Caco-2 (cell line): ENCODE measurements around the gene FANCC. TPM values are rescaled to one million over a fixed set of nuclear protein-coding genes. Genes with fewer than 3 reads are reported as not detected.

Source experiments
- BruUV-seq: library from RNA; stranded (reverse); fragments of 400-500 nt; replicated peaks from 2 replicates; lab custom pipeline; 2021; lab: Mats Ljungman, UMichigan
- CTCF ChIA-PET: fragments of 300-600 bp; sonication (Branson Sonifier 250); formaldehyde crosslinking; loops from one replicate; lab custom pipeline; 2022; ENCODE audit warnings: antibody characterized with exemption; lab: Charles Lee
- POLR2A ChIA-PET: fragments of 300-600 bp; sonication (Branson Sonifier 250); formaldehyde crosslinking; loops from one replicate; lab custom pipeline; 2022; ENCODE audit warnings: antibody characterized with exemption; lab: Charles Lee
- DNase-seq, 2 experiments: peaks; one replicate each; pipeline versions ENCODE4 v3.0.0 to v3.0.0-alpha.2; 2020 to 2022
- H3K27me3 ChIP-seq: replicated peaks from 2 replicates; pipeline ENCODE4 v1.6.0; 2011; ENCODE audit warnings: low read length; ENCODE audit not compliant: control insufficient read depth, insufficient read depth
- H3K36me3 ChIP-seq: 2 replicates; pipeline ENCODE4 v1.5.1; 2011; ENCODE audit warnings: low read length; ENCODE audit not compliant: control insufficient read depth, insufficient read depth
- H3K4me1 ChIP-seq: fragments of 250-450 bp; sonication (Bioruptor Pico); 2 replicates; pipeline ENCODE4 v1.5.1; 2020; ENCODE audit warnings: mild to moderate bottlenecking
- H3K4me3 ChIP-seq: 2 replicates; pipeline ENCODE4 v1.5.1; 2011; ENCODE audit warnings: low read depth, mild to moderate bottlenecking, control low read depth, low read length
- H3K9me3 ChIP-seq: fragments of 250-450 bp; sonication (Bioruptor Pico); 2 replicates; pipeline ENCODE4 v1.5.1; 2020; ENCODE audit warnings: mild to moderate bottlenecking, moderate library complexity
- H3K27ac Mint-ChIP-seq: one replicate; pipeline ENCODE4 v1.8.0; 2022; ENCODE audit warnings: mixed read lengths; ENCODE audit not compliant: unreplicated experiment
- H3K27me3 Mint-ChIP-seq: one replicate; pipeline ENCODE4 v1.8.0; 2022; ENCODE audit warnings: mixed read lengths; ENCODE audit not compliant: insufficient read depth, unreplicated experiment
- H3K36me3 Mint-ChIP-seq: one replicate; pipeline ENCODE4 v1.8.0; 2022; ENCODE audit warnings: mild to moderate bottlenecking, mixed read lengths; ENCODE audit not compliant: insufficient read depth, unreplicated experiment
- H3K4me1 Mint-ChIP-seq: one replicate; pipeline ENCODE4 v1.8.0; 2022; ENCODE audit warnings: low read depth, mixed read lengths; ENCODE audit not compliant: unreplicated experiment
- H3K4me3 Mint-ChIP-seq: one replicate; pipeline ENCODE4 v1.8.0; 2022; ENCODE audit warnings: mild to moderate bottlenecking, moderate library complexity, mixed read lengths; ENCODE audit not compliant: unreplicated experiment
- H3K9me3 Mint-ChIP-seq: one replicate; pipeline ENCODE4 v1.8.0; 2022; ENCODE audit warnings: mixed read lengths; ENCODE audit not compliant: unreplicated experiment
- CTCF ChIP-seq, 2 experiments: fragments of 200-600 bp in 1 of 2; IDR thresholded peaks; 1 replicate in 1 of 2; 2 replicates in 1 of 2; pipeline versions ENCODE4 v1.5.1 to v1.8.0; 2011 to 2022; ENCODE audit warnings: antibody characterized with exemption in 1 of 2, control low read depth in 1 of 2, inconsistent platforms in 1 of 2, low read depth in 1 of 2, low read length in 1 of 2, mild to moderate bottlenecking in 1 of 2, moderate library complexity in 1 of 2; ENCODE audit not compliant: insufficient read depth in 1 of 2, severe bottlenecking in 1 of 2, unreplicated experiment in 1 of 2
- intact Hi-C: fragments of 100-400 bp; cut with micrococcal nuclease; formaldehyde crosslinking; loops from one replicate; pipeline ENCODE4 v1.10.0; 2022; ENCODE audit not compliant: unreplicated experiment
- total RNA-seq: library from RNA; stranded (reverse); gene quantifications from 2 replicates; pipeline ENCODE4 v1.2.3, GENCODE V29; 2022

FANCC gene
- total RNA-seq, 1 experiment from 2014 or later = 29.2 TPM

DNA sequence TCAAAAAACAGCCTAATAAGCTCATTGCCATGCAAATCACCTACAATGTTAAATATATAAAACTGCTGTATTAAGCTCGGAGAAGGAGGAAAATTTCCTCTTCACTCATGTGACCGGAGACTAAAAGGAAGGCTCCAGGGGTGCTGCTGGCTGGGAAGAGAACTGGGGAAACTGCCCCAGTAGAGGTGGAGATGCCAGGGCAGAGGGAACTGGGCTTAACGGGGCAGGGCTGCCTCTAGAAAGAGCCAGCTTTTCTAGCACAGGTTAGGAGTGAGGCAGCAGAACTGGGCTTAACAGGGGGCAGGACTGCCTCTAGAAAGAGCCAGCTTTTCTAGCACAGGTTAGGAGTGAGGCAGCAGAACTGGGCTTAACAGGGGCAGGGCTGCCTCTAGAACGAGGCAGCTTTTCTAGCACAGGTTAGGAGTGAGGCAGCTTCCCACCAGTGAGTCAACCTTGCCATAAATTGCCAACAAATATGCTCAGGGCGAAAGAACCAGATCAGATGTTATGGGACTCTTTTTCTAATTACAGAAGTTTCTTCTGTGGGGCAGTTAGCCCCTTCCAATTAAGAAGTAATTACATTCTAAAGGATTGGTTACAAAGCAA lies 115.3 kb downstream of the FANCC start:
- no peak overlapping the region for H3K4me3 ChIP-seq
- Mint-ChIP-seq H3K27me3 (no peaks in the 10 kb centered on the region), H3K4me1 (peaks cover 19% of the 10 kb centered on the region), H3K9me3 (no peaks in the 10 kb centered on the region), H3K36me3 (no peaks in the 10 kb centered on the region), H3K4me3 (no peak overlapping the region), H3K27ac (no peak overlapping the region)
- DNase-seq = no peak
- H3K36me3 ChIP-seq = no peaks in the 10 kb centered on the region
- ChIA-PET CTCF (no interaction called here), POLR2A (no interaction called here)
- no peak for TF ChIP-seq CTCF (IDR thresholded peaks at IDR 0.05; ENCODE audit: insufficient read depth in 1 of 2, low read depth in 1 of 2, low read length in 1 of 2, severe bottlenecking in 1 of 2, unreplicated experiment in 1 of 2)
- peaks cover 22% of the 10 kb centered on the region for H3K4me1 ChIP-seq
- intact Hi-C loops = no loop called here
- no peaks in the 10 kb centered on the region for H3K9me3 ChIP-seq
- no TSS peak for BruUV-seq
- no peaks in the 10 kb centered on the region for H3K27me3 ChIP-seq

DNA sequence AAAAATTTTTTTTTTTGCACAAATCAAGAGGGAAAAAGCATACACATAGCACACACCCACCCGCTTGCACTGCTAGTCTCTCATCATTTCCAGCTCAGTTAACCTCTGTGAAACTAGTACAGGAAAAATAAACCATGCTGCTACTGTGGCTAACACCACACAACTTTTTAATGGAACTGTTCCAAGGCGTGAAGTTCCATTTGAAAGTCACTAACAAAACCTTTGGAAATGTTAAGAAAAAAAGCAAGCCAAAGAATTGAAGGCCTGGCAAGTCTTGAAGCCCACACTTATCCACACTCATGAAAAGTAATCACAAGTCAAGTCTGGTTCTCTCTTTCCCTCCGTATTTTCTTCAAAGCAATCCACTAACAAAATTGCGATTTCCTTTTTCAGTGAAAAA lies 116.3 kb downstream of the FANCC start:
- Mint-ChIP-seq H3K4me1 (peaks cover 9% of the 10 kb centered on the region), H3K27ac (no peak overlapping the region), H3K9me3 (no peaks in the 10 kb centered on the region), H3K27me3 (no peaks in the 10 kb centered on the region), H3K4me3 (no peak overlapping the region), H3K36me3 (no peaks in the 10 kb centered on the region)
- H3K4me1 ChIP-seq = peaks cover 12% of the 10 kb centered on the region
- no peak for DNase-seq
- no peaks in the 10 kb centered on the region for H3K9me3 ChIP-seq
- no TSS peak for BruUV-seq
- no peaks in the 10 kb centered on the region for H3K27me3 ChIP-seq
- TF ChIP-seq CTCF (IDR thresholded peaks at IDR 0.05; ENCODE audit: insufficient read depth in 1 of 2, low read depth in 1 of 2, low read length in 1 of 2, severe bottlenecking in 1 of 2, unreplicated experiment in 1 of 2) = no peak
- H3K36me3 ChIP-seq = no peaks in the 10 kb centered on the region
- ChIA-PET POLR2A (no interaction called here), CTCF (no interaction called here)
- no peak overlapping the region for H3K4me3 ChIP-seq
- intact Hi-C loops = no loop called here

DNA sequence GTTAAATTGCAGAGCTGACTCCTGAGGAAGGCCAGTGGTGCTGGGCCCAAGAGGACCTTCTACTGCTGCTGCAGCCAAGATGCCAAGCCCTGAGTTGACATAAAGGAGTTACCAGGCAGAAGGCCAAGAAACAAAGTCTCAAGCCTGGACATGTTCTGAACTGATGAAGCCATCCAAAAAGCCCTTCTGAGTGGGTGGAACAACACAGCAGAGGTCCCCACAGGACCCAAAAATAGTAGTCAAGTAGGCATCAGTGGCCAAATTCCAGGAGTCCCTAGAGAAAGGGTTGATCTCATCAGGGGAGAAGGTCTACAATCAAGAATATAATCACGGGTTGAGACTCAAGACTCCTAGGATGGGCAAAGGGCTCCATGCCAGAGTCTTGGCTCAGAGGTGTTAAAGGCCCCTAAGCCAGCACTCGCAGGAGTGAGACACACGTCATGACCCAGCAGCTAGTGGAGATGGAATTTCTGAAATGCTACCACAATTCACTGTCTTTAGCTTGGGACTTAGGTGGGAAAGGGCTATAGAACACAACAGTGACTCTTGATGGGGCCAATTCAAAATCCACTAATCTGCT lies 119.7 kb downstream of the FANCC start:
- no peaks in the 10 kb centered on the region for H3K9me3 ChIP-seq
- no peak for DNase-seq
- no peak overlapping the region for H3K27ac Mint-ChIP-seq
- no peaks in the 10 kb centered on the region for H3K27me3 Mint-ChIP-seq
- ChIA-PET CTCF (no interaction called here), POLR2A (no interaction called here)
- TF ChIP-seq CTCF (IDR thresholded peaks at IDR 0.05; ENCODE audit: insufficient read depth in 1 of 2, low read depth in 1 of 2, low read length in 1 of 2, severe bottlenecking in 1 of 2, unreplicated experiment in 1 of 2) = no peak
- H3K27me3 ChIP-seq = no peaks in the 10 kb centered on the region
- no peaks in the 10 kb centered on the region for H3K36me3 ChIP-seq
- H3K4me1 ChIP-seq = no peaks in the 10 kb centered on the region
- H3K4me1 Mint-ChIP-seq = no peaks in the 10 kb centered on the region
- no peak overlapping the region for H3K4me3 Mint-ChIP-seq
- H3K4me3 ChIP-seq = no peak overlapping the region
- H3K36me3 Mint-ChIP-seq = peaks cover 9% of the 10 kb centered on the region
- intact Hi-C loops = no loop called here
- H3K9me3 Mint-ChIP-seq = peaks cover 12% of the 10 kb centered on the region
- no TSS peak for BruUV-seq
